CD4-positive, alpha-beta T cell (primary cell): ENCODE measurements around the gene DCTD. TPM values are rescaled to one million over a fixed set of nuclear protein-coding genes. Genes with fewer than 3 reads are reported as not detected.

Source experiments
- ATAC-seq: fragments of 200-7000 bp; cut with Tn5 transposase; one replicate; pipeline ENCODE4 v1.10.0; 2022; ENCODE audit warnings: mild to moderate bottlenecking; ENCODE audit not compliant: poor library complexity
- CTCF ChIA-PET: fragments of 350-600 bp; sonication (Branson Sonifier 250); formaldehyde crosslinking; loops from one replicate; lab custom pipeline; 2021; ENCODE audit warnings: antibody characterized with exemption, inconsistent platforms; lab: Charles Lee
- POLR2A ChIA-PET: fragments of 350-600 bp; sonication (Branson Sonifier 250); formaldehyde crosslinking; loops from one replicate; lab custom pipeline; 2021; ENCODE audit warnings: antibody characterized with exemption, inconsistent platforms; lab: Charles Lee
- DNase-seq, 14 experiments: peaks; one replicate each; pipeline ENCODE4 v3.0.0-alpha.2; 2013 to 2020; ENCODE audit warnings: mixed read lengths in 2 of 14
- H3K27ac ChIP-seq, 2 donors: one replicate each; pipeline versions ENCODE4 v1.5.1 to v1.7.0; 2013; ENCODE audit warnings: low read length in 2 of 2, low read depth in 1 of 2, mild to moderate bottlenecking in 1 of 2
- H3K27me3 ChIP-seq, 2 experiments: 1 replicate in 1 of 2; 2 replicates in 1 of 2; pipeline versions ENCODE4 v1.6.1 to v1.7.0; 2013; ENCODE audit warnings: low read length in 2 of 2, control low read depth in 1 of 2, mild to moderate bottlenecking in 1 of 2, moderate library complexity in 1 of 2; ENCODE audit not compliant: insufficient read depth in 2 of 2, control insufficient read depth in 1 of 2
- H3K36me3 ChIP-seq: one replicate; pipeline ENCODE4 v1.6.1; 2013; ENCODE audit warnings: low read length, control low read depth; ENCODE audit not compliant: insufficient read depth
- H3K4me1 ChIP-seq: one replicate; pipeline ENCODE4 v1.6.1; 2013; ENCODE audit warnings: low read length, control low read depth; ENCODE audit not compliant: insufficient read depth
- H3K4me3 ChIP-seq: one replicate; pipeline ENCODE4 v1.5.1; 2013; ENCODE audit warnings: mild to moderate bottlenecking, low read length, moderate library complexity
- H3K9me3 ChIP-seq, 2 experiments: 1 replicate in 1 of 2; 2 replicates in 1 of 2; pipeline versions ENCODE4 v1.6.1 to v1.7.0; 2013; ENCODE audit warnings: low read length in 2 of 2, mild to moderate bottlenecking in 2 of 2, control low read depth in 1 of 2, moderate library complexity in 1 of 2; ENCODE audit not compliant: control insufficient read depth in 1 of 2, insufficient read depth in 1 of 2
- H3K27ac Mint-ChIP-seq: one replicate; pipeline ENCODE4 v1.8.0; 2020; ENCODE audit warnings: mixed read lengths
- H3K27me3 Mint-ChIP-seq: one replicate; pipeline ENCODE4 v1.8.0; 2021; ENCODE audit warnings: mixed read lengths
- H3K36me3 Mint-ChIP-seq: one replicate; pipeline ENCODE4 v1.8.0; 2021; ENCODE audit warnings: low read depth, mixed read lengths
- H3K4me1 Mint-ChIP-seq: one replicate; pipeline ENCODE4 v1.8.0; 2021; ENCODE audit warnings: low read depth, mixed read lengths
- H3K4me3 Mint-ChIP-seq: one replicate; pipeline ENCODE4 v1.8.0; 2020; ENCODE audit warnings: mild to moderate bottlenecking, mixed read lengths
- H3K9me3 Mint-ChIP-seq: one replicate; pipeline ENCODE4 v1.8.0; 2020; ENCODE audit warnings: mixed read lengths
- CTCF ChIP-seq: fragments of 200-600 bp; IDR thresholded peaks from one replicate; pipeline ENCODE4 v1.8.0; 2022; ENCODE audit warnings: antibody characterized with exemption, mild to moderate bottlenecking
- intact Hi-C, 2 experiments: fragments of 100-400 bp; cut with DNase I in 1 of 2; cut with micrococcal nuclease in 1 of 2; formaldehyde crosslinking; loops; one replicate each; pipeline versions ENCODE4 v1.15.1 to v1.9.0; 2023 to 2025; cut with DNase I, micrococcal nuclease
- total RNA-seq, 174 experiments: library from RNA in 2 of 174; stranded (reverse) in 2 of 174; gene quantifications; one replicate each; pipeline ENCODE4 v1.2.3 and lab custom pipeline; 2021 to 2026

The DCTD gene
- total RNA-seq, 2 experiments from 2014 or later = 49.4 to 54.3 TPM

GRCh38 chr4:182873726-182874125 is 43.5 kb downstream of the DCTD start:
- ATAC-seq = no peak
- Mint-ChIP-seq H3K36me3 (peaks cover 49% of the 10 kb centered on the region), H3K4me3 (no peak overlapping the region), H3K27me3 (no peaks in the 10 kb centered on the region), H3K9me3 (no peaks in the 10 kb centered on the region), H3K4me1 (no peaks in the 10 kb centered on the region), H3K27ac (no peak overlapping the region)
- CTCF ChIA-PET = no interaction called here
- no peak for DNase-seq
- H3K36me3 ChIP-seq = peaks cover 3% of the 10 kb centered on the region
- POLR2A ChIA-PET = no interaction called here
- H3K4me3 ChIP-seq = no peak overlapping the region
- intact Hi-C loops = no loop called here
- H3K27ac ChIP-seq = no peak overlapping the region
- TF ChIP-seq CTCF = no peak
- H3K27me3 ChIP-seq = no peaks in the 10 kb centered on the region
- H3K9me3 ChIP-seq = no peaks in the 10 kb centered on the region
- no peaks in the 10 kb centered on the region for H3K4me1 ChIP-seq

GRCh38 chr4:182873289-182873688 is 43.9 kb downstream of the DCTD start:
- Mint-ChIP-seq H3K4me3 (no peak overlapping the region), H3K27ac (no peak overlapping the region), H3K27me3 (no peaks in the 10 kb centered on the region), H3K9me3 (no peaks in the 10 kb centered on the region), H3K36me3 (peaks cover 49% of the 10 kb centered on the region), H3K4me1 (no peaks in the 10 kb centered on the region)
- no peak overlapping the region for H3K4me3 ChIP-seq
- H3K36me3 ChIP-seq = peaks cover 3% of the 10 kb centered on the region
- no peaks in the 10 kb centered on the region for H3K9me3 ChIP-seq
- ChIA-PET POLR2A (no interaction called here), CTCF (no interaction called here)
- H3K27ac ChIP-seq = no peak overlapping the region
- ATAC-seq = no peak
- TF ChIP-seq CTCF = no peak
- no peaks in the 10 kb centered on the region for H3K4me1 ChIP-seq
- no peak for DNase-seq
- intact Hi-C loops = no loop called here
- no peaks in the 10 kb centered on the region for H3K27me3 ChIP-seq

- CTCF ChIA-PET = no interaction called here
- no peaks in the 10 kb centered on the region for H3K27me3 ChIP-seq
- H3K9me3 Mint-ChIP-seq = no peaks in the 10 kb centered on the region
Measured at GRCh38 chr4:182872886-182873285, 44.3 kb downstream of the DCTD start.

More at GRCh38 chr4:182872886-182873285, 44.3 kb downstream of the DCTD start:
- no peak for ATAC-seq
- Histone ChIP-seq H3K4me1 (no peaks in the 10 kb centered on the region), H3K4me3 (no peak overlapping the region), H3K36me3 (peaks cover 3% of the 10 kb centered on the region), H3K27ac (no peak overlapping the region), H3K9me3 (no peaks in the 10 kb centered on the region)
- Mint-ChIP-seq H3K4me1 (no peaks in the 10 kb centered on the region), H3K36me3 (peaks cover 45% of the 10 kb centered on the region), H3K27ac (no peak overlapping the region), H3K4me3 (no peak overlapping the region), H3K27me3 (no peaks in the 10 kb centered on the region)
- POLR2A ChIA-PET = no interaction called here
- intact Hi-C loops = no loop called here
- no peak for DNase-seq
- no peak for TF ChIP-seq CTCF
